Astrocyte (in vitro differentiated cells and primary cell): ENCODE measurements around the gene AGTRAP. TPM values are rescaled to one million over a fixed set of nuclear protein-coding genes. Genes with fewer than 3 reads are reported as not detected.

Experiments used
- DNase-seq: peaks from one replicate; pipeline ENCODE4 v3.0.0-alpha.2; 2010; ENCODE audit warnings: low read depth
- FAIRE-seq: peaks from 2 replicates; lab custom pipeline; 2011; peaks lifted over from hg19 to GRCh38; lab: Jason Lieb, UNC
- H2AFZ ChIP-seq: 2 replicates; pipeline ENCODE4 v1.6.0; 2012; ENCODE audit warnings: low read depth, low read length, inconsistent platforms
- H3K27ac ChIP-seq: 2 replicates; pipeline ENCODE4 v1.5.1; 2011; ENCODE audit warnings: low read depth, low read length, inconsistent platforms
- H3K27me3 ChIP-seq: 2 replicates; pipeline ENCODE4 v1.6.0; 2011; ENCODE audit warnings: low read length, inconsistent platforms; ENCODE audit not compliant: insufficient read depth
- H3K36me3 ChIP-seq: 2 replicates; pipeline ENCODE4 v1.5.1; 2011; ENCODE audit warnings: low read length, inconsistent platforms; ENCODE audit not compliant: insufficient read depth
- H3K4me1 ChIP-seq: 2 replicates; pipeline ENCODE4 v1.5.1; 2011; ENCODE audit warnings: low read length, inconsistent platforms; ENCODE audit not compliant: insufficient read depth
- H3K4me2 ChIP-seq: 2 replicates; pipeline ENCODE4 v1.6.0; 2012; ENCODE audit warnings: low read length, inconsistent platforms
- H3K4me3 ChIP-seq: 2 replicates; pipeline ENCODE4 v1.5.1; 2011; ENCODE audit warnings: low read depth, mild to moderate bottlenecking, low read length, inconsistent platforms; ENCODE audit not compliant: insufficient read depth
- H3K79me2 ChIP-seq: 2 replicates; pipeline ENCODE4 v1.6.0; 2012; ENCODE audit warnings: mild to moderate bottlenecking, low read length, inconsistent platforms; ENCODE audit not compliant: insufficient read depth
- H3K9ac ChIP-seq: 2 replicates; pipeline ENCODE4 v1.6.0; 2012; ENCODE audit warnings: mild to moderate bottlenecking, low read length, inconsistent platforms
- H3K9me3 ChIP-seq: 2 replicates; pipeline ENCODE4 v1.5.1; 2012; ENCODE audit warnings: low read depth, mild to moderate bottlenecking, low read length, inconsistent platforms; ENCODE audit not compliant: insufficient read depth
- H4K20me1 ChIP-seq: 2 replicates; pipeline ENCODE4 v1.6.0; 2012; ENCODE audit warnings: low read length, inconsistent platforms; ENCODE audit not compliant: insufficient read depth
- H3K27ac Mint-ChIP-seq: one replicate; pipeline ENCODE4 v1.8.0; 2021; ENCODE audit warnings: mild to moderate bottlenecking, mixed read lengths; ENCODE audit not compliant: unreplicated experiment
- H3K27me3 Mint-ChIP-seq: one replicate; pipeline ENCODE4 v1.8.0; 2021; ENCODE audit warnings: low read depth, mixed read lengths; ENCODE audit not compliant: unreplicated experiment
- H3K36me3 Mint-ChIP-seq: one replicate; pipeline ENCODE4 v1.8.0; 2021; ENCODE audit warnings: low read depth, mixed read lengths; ENCODE audit not compliant: unreplicated experiment
- H3K4me1 Mint-ChIP-seq: one replicate; pipeline ENCODE4 v1.8.0; 2021; ENCODE audit warnings: low read depth, mixed read lengths; ENCODE audit not compliant: unreplicated experiment
- H3K4me3 Mint-ChIP-seq: one replicate; pipeline ENCODE4 v1.8.0; 2021; ENCODE audit warnings: mild to moderate bottlenecking, moderate library complexity, mixed read lengths; ENCODE audit not compliant: unreplicated experiment
- H3K9me3 Mint-ChIP-seq: one replicate; pipeline ENCODE4 v1.8.0; 2021; ENCODE audit warnings: mild to moderate bottlenecking, mixed read lengths; ENCODE audit not compliant: unreplicated experiment
- CTCF ChIP-seq: IDR thresholded peaks from 2 replicates; pipeline ENCODE4 v1.5.1; 2011; ENCODE audit warnings: low read depth, mild to moderate bottlenecking, inconsistent platforms, low read length, moderate library complexity; ENCODE audit not compliant: insufficient read depth
- EZH2 ChIP-seq: IDR thresholded peaks from 2 replicates; pipeline ENCODE4 v1.6.1; 2012; ENCODE audit warnings: mild to moderate bottlenecking, low read length, inconsistent platforms; ENCODE audit not compliant: insufficient read depth
- total RNA-seq: library from RNA; stranded (reverse); gene quantifications from 2 replicates; pipeline ENCODE4 v1.2.1, GENCODE V29; 2021

The AGTRAP gene
- total RNA-seq, 1 donor from 2014 or later, result 38.7 TPM

DNA sequence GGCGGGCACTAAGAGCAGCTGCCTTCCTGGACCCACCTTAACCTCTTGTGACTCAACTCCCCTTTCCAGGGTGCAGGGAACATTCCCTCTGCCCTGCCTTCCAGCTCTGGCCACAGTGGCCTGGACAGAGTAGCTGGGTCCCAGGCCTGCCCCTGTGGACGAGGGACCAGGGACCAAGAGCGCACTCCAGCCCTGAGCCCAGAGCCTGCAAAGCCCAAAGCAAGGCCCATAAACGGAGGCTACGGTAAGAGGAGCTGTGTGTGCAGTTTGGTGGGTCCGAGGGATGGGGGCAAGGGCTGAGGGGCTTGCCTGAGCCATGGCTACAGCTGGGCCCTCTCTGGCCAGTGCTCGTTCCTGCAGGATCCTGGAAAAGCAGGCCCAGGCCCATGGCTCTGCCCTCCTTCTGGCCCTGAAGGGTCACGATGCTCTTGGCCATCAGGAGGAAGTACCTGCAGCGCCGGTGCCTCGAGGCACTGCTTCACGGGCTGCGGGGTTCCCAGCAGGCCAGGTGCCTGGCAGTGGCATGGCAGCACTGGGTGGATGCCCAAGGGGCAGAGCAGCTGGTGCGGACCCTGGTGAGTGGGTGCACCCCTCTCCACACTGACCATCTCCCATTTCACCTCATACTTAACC, 52.0 kb downstream of the AGTRAP start:
- Mint-ChIP-seq H3K36me3 (peaks cover 17% of the 10 kb centered on the region), H3K27ac (no peak overlapping the region), H3K4me3 (no peak overlapping the region), H3K27me3 (peaks cover under 1% of the 10 kb centered on the region), H3K4me1 (peaks cover 20% of the 10 kb centered on the region), H3K9me3 (no peaks in the 10 kb centered on the region)
- DNase-seq (no peak), FAIRE-seq (no peak)
- no peak overlapping the region for H3K9ac ChIP-seq
- H3K27ac ChIP-seq, result no peak overlapping the region
- no peak overlapping the region for H3K4me2 ChIP-seq
- H2AFZ ChIP-seq, result no peak overlapping the region
- H3K9me3 ChIP-seq, result no peaks in the 10 kb centered on the region
- TF ChIP-seq CTCF (no peak), EZH2 (no peak)
- no peaks in the 10 kb centered on the region for H4K20me1 ChIP-seq
- H3K4me1 ChIP-seq, result peaks cover 29% of the 10 kb centered on the region
- no peak overlapping the region for H3K4me3 ChIP-seq
- no peaks in the 10 kb centered on the region for H3K36me3 ChIP-seq
- no peaks in the 10 kb centered on the region for H3K27me3 ChIP-seq
- no peaks in the 10 kb centered on the region for H3K79me2 ChIP-seq

GRCh38 chr1:11788549-11789053, 52.7 kb downstream of the AGTRAP start:
- Histone ChIP-seq H3K9ac (no peak overlapping the region), H4K20me1 (no peaks in the 10 kb centered on the region), H3K4me2 (no peak overlapping the region), H2AFZ (no peak overlapping the region), H3K4me1 (peaks cover 29% of the 10 kb centered on the region), H3K36me3 (no peaks in the 10 kb centered on the region), H3K79me2 (no peaks in the 10 kb centered on the region), H3K9me3 (no peaks in the 10 kb centered on the region), H3K4me3 (no peak overlapping the region), H3K27ac (no peak overlapping the region), H3K27me3 (no peaks in the 10 kb centered on the region)
- FAIRE-seq, result no peak
- no peak for DNase-seq
- no peak overlapping the region for H3K4me3 Mint-ChIP-seq
- no peak overlapping the region for H3K27ac Mint-ChIP-seq
- H3K36me3 Mint-ChIP-seq, result peaks cover 17% of the 10 kb centered on the region
- TF ChIP-seq CTCF (no peak), EZH2 (no peak)
- H3K9me3 Mint-ChIP-seq, result no peaks in the 10 kb centered on the region
- no peaks in the 10 kb centered on the region for H3K27me3 Mint-ChIP-seq
- H3K4me1 Mint-ChIP-seq, result peaks cover 20% of the 10 kb centered on the region
